ENCODE results near the gene MRLN.

Gene MRLN

GRCh38 chr10:59724098-59724938 lies 28.9 kb downstream of the MRLN start:
- TF ChIP-seq CTCF (IDR thresholded peaks at IDR 0.05; ENCODE audit: insufficient read depth, missing control alignments) = no peak
- FAIRE-seq (no peak), DNase-seq (ENCODE audit: insufficient read length, low spot score) (no peak)

GRCh38 chr10:59720377-59720776 lies 32.9 kb downstream of the MRLN start:
- DNase-seq (ENCODE audit: insufficient read length, low spot score) (no peak), FAIRE-seq (no peak)

GRCh38 chr10:59719374-59719773 lies 33.9 kb downstream of the MRLN start:
- DNase-seq (ENCODE audit: insufficient read length, low spot score) = no peak
- FAIRE-seq = no peak
- TF ChIP-seq CTCF (IDR thresholded peaks at IDR 0.05; ENCODE audit: insufficient read depth, missing control alignments) = no peak

More at GRCh38 chr10:59720377-59720776, 32.9 kb downstream of the MRLN start:
- no peak for TF ChIP-seq CTCF (IDR thresholded peaks at IDR 0.05; ENCODE audit: insufficient read depth, missing control alignments)

GRCh38 chr10:59718257-59718656 lies 35.0 kb downstream of the MRLN start:
- TF ChIP-seq CTCF (IDR thresholded peaks at IDR 0.05; ENCODE audit: insufficient read depth, missing control alignments) = no peak
- peak; percentile 97 for FAIRE-seq
- DNase-seq (ENCODE audit: insufficient read length, low spot score) = peak; percentile 28

GRCh38 chr10:59713196-59713821 lies 39.9 kb downstream of the MRLN start:
- no peak for FAIRE-seq
- no peak for DNase-seq (ENCODE audit: insufficient read length, low spot score)
- no peak for TF ChIP-seq CTCF (IDR thresholded peaks at IDR 0.05; ENCODE audit: insufficient read depth, missing control alignments)

- DNase-seq (ENCODE audit: insufficient read length, low spot score) = no peak
- TF ChIP-seq CTCF (IDR thresholded peaks at IDR 0.05; ENCODE audit: insufficient read depth, missing control alignments) = no peak
- no peak for FAIRE-seq
Observed at GRCh38 chr10:59711871-59712494, 41.3 kb downstream of the MRLN start.
